Caco-2 (cell line): ENCODE results near the gene CAND2. TPM values are rescaled to one million over a fixed set of nuclear protein-coding genes. Genes with fewer than 3 reads are reported as not detected.
"Not testable (repeated sequence)": the region's sequence is repeated elsewhere in the genome, so short reads cannot be mapped to it uniquely, and the experiment has no call there.

Experiments used
- BruUV-seq: library from RNA; stranded (reverse); fragments of 400-500 nt; replicated peaks from 2 replicates; lab custom pipeline; 2021; lab: Mats Ljungman, UMichigan
- CTCF ChIA-PET: fragments of 300-600 bp; sonication (Branson Sonifier 250); formaldehyde crosslinking; loops from one replicate; lab custom pipeline; 2022; ENCODE audit warnings: antibody characterized with exemption; lab: Charles Lee
- POLR2A ChIA-PET: fragments of 300-600 bp; sonication (Branson Sonifier 250); formaldehyde crosslinking; loops from one replicate; lab custom pipeline; 2022; ENCODE audit warnings: antibody characterized with exemption; lab: Charles Lee
- DNase-seq, 2 experiments: peaks; one replicate each; pipeline versions ENCODE4 v3.0.0 to v3.0.0-alpha.2; 2020 to 2022
- H3K27me3 ChIP-seq: replicated peaks from 2 replicates; pipeline ENCODE4 v1.6.0; 2011; ENCODE audit warnings: low read length; ENCODE audit not compliant: control insufficient read depth, insufficient read depth
- H3K36me3 ChIP-seq: 2 replicates; pipeline ENCODE4 v1.5.1; 2011; ENCODE audit warnings: low read length; ENCODE audit not compliant: control insufficient read depth, insufficient read depth
- H3K4me1 ChIP-seq: fragments of 250-450 bp; sonication (Bioruptor Pico); 2 replicates; pipeline ENCODE4 v1.5.1; 2020; ENCODE audit warnings: mild to moderate bottlenecking
- H3K4me3 ChIP-seq: 2 replicates; pipeline ENCODE4 v1.5.1; 2011; ENCODE audit warnings: low read depth, mild to moderate bottlenecking, control low read depth, low read length
- H3K9me3 ChIP-seq: fragments of 250-450 bp; sonication (Bioruptor Pico); 2 replicates; pipeline ENCODE4 v1.5.1; 2020; ENCODE audit warnings: mild to moderate bottlenecking, moderate library complexity
- H3K27ac Mint-ChIP-seq: one replicate; pipeline ENCODE4 v1.8.0; 2022; ENCODE audit warnings: mixed read lengths; ENCODE audit not compliant: unreplicated experiment
- H3K27me3 Mint-ChIP-seq: one replicate; pipeline ENCODE4 v1.8.0; 2022; ENCODE audit warnings: mixed read lengths; ENCODE audit not compliant: insufficient read depth, unreplicated experiment
- H3K36me3 Mint-ChIP-seq: one replicate; pipeline ENCODE4 v1.8.0; 2022; ENCODE audit warnings: mild to moderate bottlenecking, mixed read lengths; ENCODE audit not compliant: insufficient read depth, unreplicated experiment
- H3K4me1 Mint-ChIP-seq: one replicate; pipeline ENCODE4 v1.8.0; 2022; ENCODE audit warnings: low read depth, mixed read lengths; ENCODE audit not compliant: unreplicated experiment
- H3K4me3 Mint-ChIP-seq: one replicate; pipeline ENCODE4 v1.8.0; 2022; ENCODE audit warnings: mild to moderate bottlenecking, moderate library complexity, mixed read lengths; ENCODE audit not compliant: unreplicated experiment
- H3K9me3 Mint-ChIP-seq: one replicate; pipeline ENCODE4 v1.8.0; 2022; ENCODE audit warnings: mixed read lengths; ENCODE audit not compliant: unreplicated experiment
- intact Hi-C: fragments of 100-400 bp; cut with micrococcal nuclease; formaldehyde crosslinking; loops from one replicate; pipeline ENCODE4 v1.10.0; 2022; ENCODE audit not compliant: unreplicated experiment
- total RNA-seq: library from RNA; stranded (reverse); gene quantifications from 2 replicates; pipeline ENCODE4 v1.2.3, GENCODE V29; 2022
- TF ChIP-seq, protein P1 (sequence below), 2 experiments: fragments of 200-600 bp in 1 of 2; IDR thresholded peaks; 1 replicate in 1 of 2; 2 replicates in 1 of 2; pipeline versions ENCODE4 v1.5.1 to v1.8.0; 2011 to 2022; ENCODE audit warnings: antibody characterized with exemption in 1 of 2, control low read depth in 1 of 2, inconsistent platforms in 1 of 2, low read depth in 1 of 2, low read length in 1 of 2, mild to moderate bottlenecking in 1 of 2, moderate library complexity in 1 of 2; ENCODE audit not compliant: insufficient read depth in 1 of 2, severe bottlenecking in 1 of 2, unreplicated experiment in 1 of 2

CAND2 gene
- total RNA-seq, 1 experiment from 2014 or later = not detected

DNA sequence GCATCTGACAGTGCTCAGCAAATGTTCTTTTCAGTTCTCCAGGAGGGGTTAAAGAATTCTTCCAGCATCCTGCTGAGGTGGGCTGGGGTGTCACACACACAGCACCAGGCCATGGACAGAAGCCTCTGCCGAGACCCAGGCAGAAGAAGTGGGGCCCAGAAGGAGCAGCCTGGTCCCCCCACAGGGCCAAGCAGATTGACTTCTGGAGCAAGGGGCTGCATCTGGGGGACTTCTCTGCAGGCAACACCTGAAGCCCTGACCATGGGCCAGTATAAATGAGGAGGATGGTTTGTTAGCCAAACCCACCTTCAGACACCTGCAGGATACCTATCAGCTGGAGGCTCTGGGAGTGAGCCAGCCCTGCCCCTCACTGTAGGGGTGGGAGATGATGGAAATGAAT is 21.3 kb upstream of the CAND2 start:
- DNase-seq = no peak
- Histone ChIP-seq H3K36me3 (no peaks in the 10 kb centered on the region), H3K4me3 (no peak overlapping the region), H3K4me1 (no peaks in the 10 kb centered on the region), H3K27me3 (no peaks in the 10 kb centered on the region), H3K9me3 (no peaks in the 10 kb centered on the region)
- Mint-ChIP-seq H3K36me3 (no peaks in the 10 kb centered on the region), H3K27ac (no peak overlapping the region), H3K9me3 (no peaks in the 10 kb centered on the region), H3K27me3 (no peaks in the 10 kb centered on the region), H3K4me1 (no peaks in the 10 kb centered on the region), H3K4me3 (no peak overlapping the region)
- CTCF ChIA-PET = no interaction called here
- intact Hi-C loops = no loop called here
- no TSS peak for BruUV-seq
- POLR2A ChIA-PET = no interaction called here
- TF ChIP-seq, protein P1, sequence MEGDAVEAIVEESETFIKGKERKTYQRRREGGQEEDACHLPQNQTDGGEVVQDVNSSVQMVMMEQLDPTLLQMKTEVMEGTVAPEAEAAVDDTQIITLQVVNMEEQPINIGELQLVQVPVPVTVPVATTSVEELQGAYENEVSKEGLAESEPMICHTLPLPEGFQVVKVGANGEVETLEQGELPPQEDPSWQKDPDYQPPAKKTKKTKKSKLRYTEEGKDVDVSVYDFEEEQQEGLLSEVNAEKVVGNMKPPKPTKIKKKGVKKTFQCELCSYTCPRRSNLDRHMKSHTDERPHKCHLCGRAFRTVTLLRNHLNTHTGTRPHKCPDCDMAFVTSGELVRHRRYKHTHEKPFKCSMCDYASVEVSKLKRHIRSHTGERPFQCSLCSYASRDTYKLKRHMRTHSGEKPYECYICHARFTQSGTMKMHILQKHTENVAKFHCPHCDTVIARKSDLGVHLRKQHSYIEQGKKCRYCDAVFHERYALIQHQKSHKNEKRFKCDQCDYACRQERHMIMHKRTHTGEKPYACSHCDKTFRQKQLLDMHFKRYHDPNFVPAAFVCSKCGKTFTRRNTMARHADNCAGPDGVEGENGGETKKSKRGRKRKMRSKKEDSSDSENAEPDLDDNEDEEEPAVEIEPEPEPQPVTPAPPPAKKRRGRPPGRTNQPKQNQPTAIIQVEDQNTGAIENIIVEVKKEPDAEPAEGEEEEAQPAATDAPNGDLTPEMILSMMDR (IDR thresholded peaks at IDR 0.05; ENCODE audit: insufficient read depth in 1 of 2, low read depth in 1 of 2, low read length in 1 of 2, severe bottlenecking in 1 of 2, unreplicated experiment in 1 of 2) = no peak

DNA sequence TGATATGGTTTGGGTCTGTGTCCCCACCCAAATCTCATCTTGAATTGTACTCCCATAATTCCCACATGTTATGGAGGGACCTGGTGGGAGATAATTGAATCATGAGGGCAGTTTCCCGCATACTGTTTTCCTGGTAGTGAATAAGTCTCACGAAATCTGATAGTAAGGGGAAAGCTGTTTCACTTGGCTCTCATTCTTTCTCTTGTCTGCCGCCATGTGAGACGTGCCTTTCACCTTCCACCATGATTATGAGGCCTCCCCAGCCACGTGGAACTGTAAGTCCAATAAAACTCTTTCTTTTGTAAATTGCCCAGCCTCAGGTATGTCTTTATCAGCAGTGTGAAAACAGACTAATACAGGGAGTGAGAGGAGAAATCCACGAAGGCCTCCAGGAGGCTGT is 20.5 kb upstream of the CAND2 start:
- POLR2A ChIA-PET, H3K4me3 ChIP-seq, H3K36me3 Mint-ChIP-seq, H3K4me1 ChIP-seq, BruUV-seq, H3K4me3 Mint-ChIP-seq, H3K9me3 ChIP-seq, H3K36me3 ChIP-seq, DNase-seq, H3K9me3 Mint-ChIP-seq, H3K27me3 Mint-ChIP-seq, CTCF ChIA-PET, H3K27me3 ChIP-seq, H3K27ac Mint-ChIP-seq, intact Hi-C loops, H3K4me1 Mint-ChIP-seq: not testable (repeated sequence)

DNA sequence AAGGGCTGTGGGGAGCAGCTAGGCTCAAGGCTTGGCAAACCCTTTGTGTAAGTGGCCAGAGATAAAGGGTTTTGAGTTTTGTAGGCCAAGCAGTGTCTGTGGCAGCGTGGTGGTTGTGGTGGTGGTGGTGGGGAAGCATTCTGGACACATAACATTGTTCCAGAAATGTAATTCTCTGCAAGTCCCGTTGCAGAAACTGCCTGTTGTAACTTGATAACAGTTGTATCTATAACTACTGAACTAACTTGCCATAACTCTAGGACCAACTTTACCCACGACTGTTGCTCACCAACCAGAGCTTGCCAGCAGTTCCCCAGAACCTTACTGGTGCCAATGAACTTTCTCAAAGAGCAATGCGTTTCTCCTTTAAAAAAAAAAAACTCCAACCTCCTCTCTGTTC is 19.3 kb upstream of the CAND2 start:
- Mint-ChIP-seq H3K36me3 (no peaks in the 10 kb centered on the region), H3K27me3 (no peaks in the 10 kb centered on the region), H3K27ac (no peak overlapping the region), H3K4me3 (no peak overlapping the region), H3K9me3 (no peaks in the 10 kb centered on the region), H3K4me1 (peaks cover 6% of the 10 kb centered on the region)
- ChIA-PET POLR2A (no interaction called here), CTCF (no interaction called here)
- TF ChIP-seq, protein P1 (IDR thresholded peaks at IDR 0.05; ENCODE audit: insufficient read depth in 1 of 2, low read depth in 1 of 2, low read length in 1 of 2, severe bottlenecking in 1 of 2, unreplicated experiment in 1 of 2) = no peak
- intact Hi-C loops = no loop called here
- BruUV-seq = no TSS peak
- no peaks in the 10 kb centered on the region for H3K36me3 ChIP-seq
- H3K27me3 ChIP-seq = no peaks in the 10 kb centered on the region
- DNase-seq = no peak
- no peaks in the 10 kb centered on the region for H3K9me3 ChIP-seq
- H3K4me1 ChIP-seq = no peaks in the 10 kb centered on the region
- H3K4me3 ChIP-seq = no peak overlapping the region

DNA sequence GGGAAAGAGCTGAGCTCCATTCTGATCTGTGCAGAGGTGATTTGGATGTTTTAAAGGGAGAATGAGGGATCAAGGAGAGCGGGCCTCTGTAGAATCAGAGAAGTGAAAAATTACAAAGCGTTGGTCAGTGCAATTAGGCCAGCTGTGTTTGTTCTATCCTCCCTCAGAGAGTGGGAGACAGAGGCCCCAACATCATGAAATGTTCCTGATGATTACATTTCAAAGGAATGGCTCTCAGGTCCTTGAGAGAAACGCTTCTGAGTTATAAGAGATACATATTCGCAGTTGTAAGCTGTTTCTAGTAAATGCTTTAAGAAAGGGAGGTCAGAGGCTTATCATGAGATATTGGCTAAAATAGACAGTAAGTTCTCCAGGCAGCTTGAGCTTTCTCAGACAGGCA is 15.7 kb upstream of the CAND2 start:
- H3K27ac Mint-ChIP-seq = no peak overlapping the region
- BruUV-seq = no TSS peak
- TF ChIP-seq, protein P1 (IDR thresholded peaks at IDR 0.05; ENCODE audit: insufficient read depth in 1 of 2, low read depth in 1 of 2, low read length in 1 of 2, severe bottlenecking in 1 of 2, unreplicated experiment in 1 of 2) = no peak
- CTCF ChIA-PET = no interaction called here
- no peaks in the 10 kb centered on the region for H3K36me3 Mint-ChIP-seq
- Histone ChIP-seq H3K27me3 (no peaks in the 10 kb centered on the region), H3K4me3 (no peak overlapping the region), H3K9me3 (no peaks in the 10 kb centered on the region), H3K4me1 (no peaks in the 10 kb centered on the region), H3K36me3 (no peaks in the 10 kb centered on the region)
- no peaks in the 10 kb centered on the region for H3K9me3 Mint-ChIP-seq
- intact Hi-C loops = no loop called here
- no peak for DNase-seq
- H3K27me3 Mint-ChIP-seq = peaks cover 3% of the 10 kb centered on the region
- no peak overlapping the region for H3K4me3 Mint-ChIP-seq
- H3K4me1 Mint-ChIP-seq = peaks cover 6% of the 10 kb centered on the region
- POLR2A ChIA-PET = no interaction called here
